HCT116 (cell line): ENCODE measurements around the gene ZFYVE1. TPM values are rescaled to one million over a fixed set of nuclear protein-coding genes. Genes with fewer than 3 reads are reported as not detected.

Experiments
- ATAC-seq: fragments of 200-7000 bp; cut with Tn5 transposase; 2 replicates; pipeline ENCODE4 v1.9.1; 2020; ENCODE audit warnings: mild to moderate bottlenecking, moderate library complexity
- BruUV-seq: library from RNA; stranded (reverse); fragments of 400-500 nt; replicated peaks from 2 replicates; lab custom pipeline; 2021; lab: Mats Ljungman, UMichigan
- CTCF ChIA-PET: fragments of 300-600 bp; sonication (Branson Sonifier 250); formaldehyde crosslinking; loops from one replicate; lab custom pipeline; 2021; ENCODE audit warnings: antibody characterized with exemption; lab: Charles Lee
- POLR2A ChIA-PET: fragments of 300-600, 350-600 bp; sonication (Branson Sonifier 250); formaldehyde crosslinking; loops from one replicate; lab custom pipeline; 2021; ENCODE audit warnings: antibody characterized with exemption; lab: Charles Lee
- RAD21 ChIA-PET, 2 experiments: fragments of 300-600 bp; sonication (Branson Sonifier 250); formaldehyde crosslinking; loops; one replicate each; lab custom pipeline; 2023; ENCODE audit warnings: low total read pairs in 2 of 2; ENCODE audit not compliant: uncharacterized antibody in 2 of 2, unreplicated experiment in 2 of 2, low non-redundant PET in 1 of 2; lab: Charles Lee
- DNase-seq: peaks from one replicate; pipeline ENCODE4 v3.0.0-alpha.2; 2010; ENCODE audit warnings: low read depth, low spot score
- H2AFZ ChIP-seq: fragments of 200-600 bp; shearing (Covaris generic), sonication (generic); 2 replicates; pipeline ENCODE4 v1.6.1; 2017; ENCODE audit warnings: low read depth, mixed run types, mixed read lengths, antibody characterized with exemption, low read length; ENCODE audit not compliant: poor library complexity, severe bottlenecking
- H3K27ac ChIP-seq: 2 replicates; pipeline ENCODE4 v1.5.1; 2012; ENCODE audit warnings: low read depth, low read length
- H3K27me3 ChIP-seq: fragments of 200-600 bp; sonication (generic); 2 replicates; pipeline ENCODE4 v1.6.1; 2016; ENCODE audit warnings: mixed run types, low read length, mixed read lengths; ENCODE audit not compliant: insufficient read depth
- H3K36me3 ChIP-seq, 2 experiments: fragments of 200-500 bp in 1 of 2; fragments of 200-600 bp in 1 of 2; sonication (Bioruptor generic) in 1 of 2; sonication (generic) in 1 of 2; 2 replicates each; pipeline versions ENCODE4 v1.5.1 to v1.6.1; 2014 to 2016; ENCODE audit warnings: low read length in 2 of 2, inconsistent platforms in 1 of 2, mixed read lengths in 1 of 2, mixed run types in 1 of 2; ENCODE audit not compliant: insufficient read depth in 2 of 2, control insufficient read depth in 1 of 2
- H3K4me1 ChIP-seq, 2 experiments: fragments of 200-600 bp in 1 of 2; sonication (generic) in 1 of 2; 2 replicates each; pipeline versions ENCODE4 v1.5.1 to v1.6.1; 2012 to 2017; ENCODE audit warnings: low read length in 2 of 2, inconsistent platforms in 1 of 2, mild to moderate bottlenecking in 1 of 2, mixed read lengths in 1 of 2, mixed run types in 1 of 2, moderate library complexity in 1 of 2; ENCODE audit not compliant: insufficient read depth in 2 of 2, control insufficient read depth in 1 of 2
- H3K4me2 ChIP-seq: fragments of 200-600 bp; sonication (generic); 2 replicates; pipeline ENCODE4 v1.6.1; 2017; ENCODE audit warnings: mixed run types, low read length, mixed read lengths
- H3K4me3 ChIP-seq, 2 experiments: fragments of 200-600 bp in 1 of 2; sonication (generic) in 1 of 2; replicated peaks in 1 of 2; 2 replicates each; pipeline ENCODE4 v1.5.1; 2011 to 2016; ENCODE audit warnings: low read length in 2 of 2, control low read depth in 1 of 2, low read depth in 1 of 2, mild to moderate bottlenecking in 1 of 2, mixed read lengths in 1 of 2, mixed run types in 1 of 2
- H3K79me2 ChIP-seq: fragments of 200-600 bp; sonication (generic); 2 replicates; pipeline ENCODE4 v1.6.1; 2017; ENCODE audit warnings: mild to moderate bottlenecking, mixed run types, low read length, moderate library complexity, mixed read lengths; ENCODE audit not compliant: insufficient read depth
- H3K9ac ChIP-seq: fragments of 200-600 bp; sonication (generic); 2 replicates; pipeline ENCODE4 v1.6.1; 2016; ENCODE audit warnings: low read length, mixed read lengths
- H3K9me2 ChIP-seq: fragments of 200-600 bp; sonication (generic), shearing (Covaris generic); 2 replicates; pipeline ENCODE4 v1.6.1; 2017; ENCODE audit warnings: mixed run types, mild to moderate bottlenecking, moderate library complexity; ENCODE audit not compliant: insufficient read depth
- H3K9me3 ChIP-seq, 2 experiments: fragments of 200-500 bp in 1 of 2; fragments of 200-600 bp in 1 of 2; sonication (Bioruptor generic) in 1 of 2; sonication (generic) in 1 of 2; 2 replicates each; pipeline ENCODE4 v1.6.1; 2014 to 2017; ENCODE audit warnings: low read length in 2 of 2, mixed read lengths in 2 of 2, inconsistent platforms in 1 of 2, low read depth in 1 of 2, mild to moderate bottlenecking in 1 of 2, mixed run types in 1 of 2, moderate library complexity in 1 of 2; ENCODE audit not compliant: control insufficient read depth in 1 of 2, insufficient read depth in 1 of 2
- H4K20me1 ChIP-seq: fragments of 200-600 bp; sonication (generic), shearing (Covaris generic); 2 replicates; pipeline ENCODE4 v1.6.1; 2017; ENCODE audit warnings: mixed run types, mild to moderate bottlenecking, moderate library complexity; ENCODE audit not compliant: insufficient read depth
- CEBPB ChIP-seq: IDR thresholded peaks from 2 replicates; pipeline ENCODE4 v1.6.1; 2012; ENCODE audit warnings: low read depth
- ELF1 ChIP-seq: IDR thresholded peaks from 2 replicates; pipeline ENCODE4 v1.6.1; 2012; ENCODE audit warnings: low read depth, borderline replicate concordance
- POLR2AphosphoS5 ChIP-seq: IDR thresholded peaks from 2 replicates; pipeline ENCODE4 v1.6.1; 2011; ENCODE audit warnings: mild to moderate bottlenecking, low read depth, low read length, moderate library complexity
- RAD21 ChIP-seq: IDR thresholded peaks from 2 replicates; pipeline ENCODE4 v1.6.1; 2012; ENCODE audit warnings: low read depth, mild to moderate bottlenecking
- TCF7L2 ChIP-seq: IDR thresholded peaks from 2 replicates; pipeline ENCODE4 v1.7.0; 2011; ENCODE audit warnings: borderline replicate concordance, inconsistent platforms; ENCODE audit not compliant: insufficient read depth, insufficient read length; ENCODE audit errors: extremely low read depth
- intact Hi-C: fragments of 100-400 bp; cut with micrococcal nuclease; formaldehyde crosslinking; loops from 2 replicates; pipeline ENCODE4 v1.10.0; 2022
- total RNA-seq: library from RNA; stranded (reverse); gene quantifications from one replicate; pipeline ENCODE4 v1.2.1, GENCODE V29; 2021; ENCODE audit not compliant: unreplicated experiment
- TF ChIP-seq, protein P1 (sequence below), 3 experiments: fragments of 200-600 bp in 1 of 3; sonication (generic) in 1 of 3; IDR thresholded peaks in 2 of 3; conservative IDR thresholded peaks in 1 of 3; 2 replicates each; pipeline ENCODE4 v1.5.1; 2012 to 2017; ENCODE audit warnings: low read depth in 2 of 3, low read length in 2 of 3, antibody characterized with exemption in 1 of 3, borderline replicate concordance in 1 of 3, control low read depth in 1 of 3, mild to moderate bottlenecking in 1 of 3, mixed read lengths in 1 of 3, mixed run types in 1 of 3, moderate library complexity in 1 of 3; ENCODE audit not compliant: insufficient read depth in 1 of 3

ZFYVE1 gene
- total RNA-seq, 1 experiment from 2014 or later: 7.7 TPM

DNA sequence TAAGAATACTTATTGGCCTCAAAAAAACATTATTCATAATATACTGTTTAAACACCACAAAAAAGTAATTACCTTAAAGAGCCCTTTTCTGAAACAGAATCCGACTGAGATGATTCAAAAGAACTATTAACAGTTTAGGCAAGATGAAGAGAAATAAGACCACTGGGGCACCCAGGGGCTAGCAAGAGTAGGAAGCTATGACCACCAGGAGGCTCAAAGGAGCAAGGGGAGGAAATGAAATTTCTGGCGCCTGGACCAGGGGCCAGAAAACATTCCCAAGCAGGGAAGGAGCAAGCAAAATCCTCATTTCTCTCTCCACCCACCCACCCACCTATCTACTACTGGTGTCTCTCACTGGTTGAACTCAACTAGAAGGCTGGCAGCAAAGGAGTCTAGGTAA, 106.9 kb downstream of the ZFYVE1 start:
- Histone ChIP-seq H3K4me2 (no peak overlapping the region), H3K36me3 (no peaks in the 10 kb centered on the region), H3K9me3 (no peaks in the 10 kb centered on the region), H2AFZ (no peak overlapping the region), H3K27me3 (no peaks in the 10 kb centered on the region), H3K9me2 (no peaks in the 10 kb centered on the region), H4K20me1 (no peaks in the 10 kb centered on the region), H3K79me2 (no peaks in the 10 kb centered on the region), H3K9ac (no peak overlapping the region), H3K4me1 (peaks cover 0 to 4% of the 10 kb centered on the region in 2 experiments; a peak in 1 of 4 replicates), H3K27ac (no peak overlapping the region), H3K4me3 (no peak overlapping the region)
- POLR2A ChIA-PET: no interaction called here
- DNase-seq (no peak), ATAC-seq (no peak)
- RAD21 ChIA-PET: no interaction called here
- TF ChIP-seq CEBPB (no peak), ELF1 (no peak), RAD21 (peak; percentile 24; the same call in 1 of the 2 replicates), POLR2AphosphoS5 (no peak), TCF7L2 (no peak)
- TF ChIP-seq, protein P1, sequence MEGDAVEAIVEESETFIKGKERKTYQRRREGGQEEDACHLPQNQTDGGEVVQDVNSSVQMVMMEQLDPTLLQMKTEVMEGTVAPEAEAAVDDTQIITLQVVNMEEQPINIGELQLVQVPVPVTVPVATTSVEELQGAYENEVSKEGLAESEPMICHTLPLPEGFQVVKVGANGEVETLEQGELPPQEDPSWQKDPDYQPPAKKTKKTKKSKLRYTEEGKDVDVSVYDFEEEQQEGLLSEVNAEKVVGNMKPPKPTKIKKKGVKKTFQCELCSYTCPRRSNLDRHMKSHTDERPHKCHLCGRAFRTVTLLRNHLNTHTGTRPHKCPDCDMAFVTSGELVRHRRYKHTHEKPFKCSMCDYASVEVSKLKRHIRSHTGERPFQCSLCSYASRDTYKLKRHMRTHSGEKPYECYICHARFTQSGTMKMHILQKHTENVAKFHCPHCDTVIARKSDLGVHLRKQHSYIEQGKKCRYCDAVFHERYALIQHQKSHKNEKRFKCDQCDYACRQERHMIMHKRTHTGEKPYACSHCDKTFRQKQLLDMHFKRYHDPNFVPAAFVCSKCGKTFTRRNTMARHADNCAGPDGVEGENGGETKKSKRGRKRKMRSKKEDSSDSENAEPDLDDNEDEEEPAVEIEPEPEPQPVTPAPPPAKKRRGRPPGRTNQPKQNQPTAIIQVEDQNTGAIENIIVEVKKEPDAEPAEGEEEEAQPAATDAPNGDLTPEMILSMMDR (IDR thresholded peaks at IDR 0.05 in 2 of 3, conservative IDR thresholded peaks at IDR 0.05 in 1 of 3; ENCODE audit: borderline replicate concordance in 1 of 3, insufficient read depth in 1 of 3, low read depth in 2 of 3, low read length in 2 of 3): peak in 2 of 3 experiments; percentile 53 to 56; a peak in 4 of 6 replicates
- BruUV-seq: no TSS peak
- intact Hi-C loops: no loop called here
- CTCF ChIA-PET: no interaction called here

Other genes with a start within 250 kb of the ZFYVE1 start
- 0.27 TPM for gene DPF3, start 133.0 kb downstream of the ZFYVE1 start, total RNA-seq
- gene DCAF4, start 100.6 kb downstream of the ZFYVE1 start, total RNA-seq: 19.3 TPM
- gene RBM25, start 31.4 kb upstream of the ZFYVE1 start, total RNA-seq: 80.1 TPM
- 26.9 TPM for gene PSEN1, start 109.4 kb upstream of the ZFYVE1 start, total RNA-seq
- 9.6 TPM for gene PAPLN, start 210.4 kb upstream of the ZFYVE1 start, total RNA-seq